Neutrophil (primary cell): ENCODE measurements around the gene LMOD1.

Experiments used
- H3K27ac ChIP-seq: fragments of 200-600 bp; sonication (generic); 2 replicates; pipeline ENCODE4 v1.5.1; 2016; ENCODE audit warnings: mild to moderate bottlenecking, moderate library complexity
- H3K27me3 ChIP-seq: fragments of 200-600 bp; sonication (generic); 2 replicates; pipeline ENCODE4 v1.6.0; 2016; ENCODE audit warnings: mild to moderate bottlenecking
- H3K36me3 ChIP-seq: fragments of 200-600 bp; sonication (generic); 2 replicates; pipeline ENCODE4 v1.5.1; 2017
- H3K4me1 ChIP-seq, 2 experiments: fragments of 200-600 bp in 1 of 2; sonication (generic) in 1 of 2; 1 replicate in 1 of 2; 2 replicates in 1 of 2; pipeline versions ENCODE4 v1.5.1 to v1.6.1; 2013 to 2016; ENCODE audit warnings: low read depth in 1 of 2, low read length in 1 of 2, mild to moderate bottlenecking in 1 of 2, moderate library complexity in 1 of 2; ENCODE audit not compliant: control insufficient read depth in 1 of 2, insufficient read depth in 1 of 2
- H3K4me3 ChIP-seq, 2 experiments: fragments of 200-600 bp in 1 of 2; sonication (generic) in 1 of 2; 1 replicate in 1 of 2; 2 replicates in 1 of 2; pipeline ENCODE4 v1.5.1; 2013 to 2016; ENCODE audit warnings: low read depth in 1 of 2, low read length in 1 of 2, mild to moderate bottlenecking in 1 of 2, moderate library complexity in 1 of 2
- H3K9me3 ChIP-seq: fragments of 200-600 bp; sonication (generic); 2 replicates; pipeline ENCODE4 v1.5.1; 2016
- TF ChIP-seq, protein P1 (sequence below): fragments of 200-600 bp; sonication (generic); IDR thresholded peaks from 2 replicates; pipeline ENCODE4 v1.5.1; 2016; ENCODE audit warnings: antibody characterized with exemption

Gene LMOD1

DNA sequence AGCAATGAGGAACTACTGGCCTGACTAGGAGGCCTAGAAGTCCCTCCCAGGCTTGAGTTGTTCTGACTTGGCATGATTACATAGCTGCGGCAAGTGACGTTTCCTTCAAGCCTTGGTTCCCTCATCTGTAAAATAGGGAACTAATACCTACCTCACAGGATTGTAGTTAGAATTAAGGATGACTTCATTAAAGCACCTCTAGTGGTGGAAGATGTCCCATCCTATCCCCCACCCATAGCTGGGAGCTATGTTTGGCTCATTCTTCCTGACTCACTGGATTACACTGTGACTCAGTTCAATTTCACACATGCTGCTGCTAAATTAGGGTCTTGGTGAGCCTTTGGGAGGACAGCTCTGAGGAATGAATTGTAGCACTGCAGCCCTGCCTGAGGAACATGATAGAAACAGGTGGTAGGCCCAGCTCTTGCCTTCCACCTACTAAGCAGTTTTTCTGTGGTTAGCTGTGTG lies 63.6 kb downstream of the LMOD1 start:
- no peaks in the 10 kb centered on the region for H3K36me3 ChIP-seq
- TF ChIP-seq, protein P1, sequence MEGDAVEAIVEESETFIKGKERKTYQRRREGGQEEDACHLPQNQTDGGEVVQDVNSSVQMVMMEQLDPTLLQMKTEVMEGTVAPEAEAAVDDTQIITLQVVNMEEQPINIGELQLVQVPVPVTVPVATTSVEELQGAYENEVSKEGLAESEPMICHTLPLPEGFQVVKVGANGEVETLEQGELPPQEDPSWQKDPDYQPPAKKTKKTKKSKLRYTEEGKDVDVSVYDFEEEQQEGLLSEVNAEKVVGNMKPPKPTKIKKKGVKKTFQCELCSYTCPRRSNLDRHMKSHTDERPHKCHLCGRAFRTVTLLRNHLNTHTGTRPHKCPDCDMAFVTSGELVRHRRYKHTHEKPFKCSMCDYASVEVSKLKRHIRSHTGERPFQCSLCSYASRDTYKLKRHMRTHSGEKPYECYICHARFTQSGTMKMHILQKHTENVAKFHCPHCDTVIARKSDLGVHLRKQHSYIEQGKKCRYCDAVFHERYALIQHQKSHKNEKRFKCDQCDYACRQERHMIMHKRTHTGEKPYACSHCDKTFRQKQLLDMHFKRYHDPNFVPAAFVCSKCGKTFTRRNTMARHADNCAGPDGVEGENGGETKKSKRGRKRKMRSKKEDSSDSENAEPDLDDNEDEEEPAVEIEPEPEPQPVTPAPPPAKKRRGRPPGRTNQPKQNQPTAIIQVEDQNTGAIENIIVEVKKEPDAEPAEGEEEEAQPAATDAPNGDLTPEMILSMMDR, result peak; percentile 71
- peaks cover 40% of the 10 kb centered on the region in 2 experiments for H3K4me1 ChIP-seq
- H3K9me3 ChIP-seq, result no peaks in the 10 kb centered on the region
- H3K27ac ChIP-seq, result peak overlapping the region; percentile 89
- peaks cover 31% of the 10 kb centered on the region for H3K27me3 ChIP-seq
- H3K4me3 ChIP-seq, result no peak overlapping the region

- H3K36me3 ChIP-seq, result peaks cover 8% of the 10 kb centered on the region
- H3K27me3 ChIP-seq, result peaks cover 20% of the 10 kb centered on the region
- TF ChIP-seq, protein P1, result no peak
- H3K4me3 ChIP-seq, result no peak overlapping the region
- H3K4me1 ChIP-seq, result peaks cover 40% of the 10 kb centered on the region in 2 experiments
- H3K27ac ChIP-seq, result peak overlapping the region; percentile 89
- H3K9me3 ChIP-seq, result no peaks in the 10 kb centered on the region
Observed at GRCh38 chr1:201881617-201882016, 64.7 kb downstream of the LMOD1 start.

DNA sequence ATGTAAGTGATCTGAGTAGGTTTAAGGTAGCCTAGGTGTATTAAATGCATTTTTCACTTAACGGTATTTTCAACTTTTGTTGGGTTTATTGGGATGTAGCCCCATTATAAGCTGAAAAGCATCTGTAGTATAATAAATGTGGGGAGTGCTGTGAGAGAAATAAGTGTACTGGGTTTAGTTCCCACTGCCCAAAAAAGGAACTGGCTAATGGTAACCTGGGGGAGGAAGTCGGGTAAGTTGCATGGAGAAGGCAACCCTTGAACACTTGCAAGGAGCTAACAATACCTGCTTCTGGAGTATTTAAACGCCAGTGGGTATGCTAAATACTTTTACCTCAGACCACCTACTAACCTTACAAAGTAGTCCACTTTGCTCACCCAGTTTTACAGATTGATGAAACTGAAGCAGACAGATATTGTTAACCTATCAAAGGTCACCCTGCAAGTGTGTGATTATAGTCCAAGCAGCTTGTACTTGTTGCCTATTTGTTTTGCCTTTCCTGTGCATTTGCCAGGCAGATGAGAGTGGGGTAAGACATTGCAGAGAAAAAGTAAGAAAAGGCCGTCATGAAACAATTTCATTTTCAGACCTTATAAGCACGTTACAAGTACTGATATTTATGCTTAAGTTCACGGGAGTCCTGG lies 65.3 kb downstream of the LMOD1 start:
- Histone ChIP-seq H3K9me3 (no peaks in the 10 kb centered on the region), H3K27me3 (peaks cover 14% of the 10 kb centered on the region), H3K27ac (peak overlapping the region; percentile 89), H3K4me3 (no peak overlapping the region), H3K4me1 (peaks cover 40% of the 10 kb centered on the region in 2 experiments), H3K36me3 (peaks cover 13% of the 10 kb centered on the region)
- TF ChIP-seq, protein P1, result no peak

GRCh38 chr1:201877877-201878401 lies 68.4 kb downstream of the LMOD1 start:
- no peaks in the 10 kb centered on the region for H3K9me3 ChIP-seq
- H3K27ac ChIP-seq, result no peak overlapping the region
- H3K36me3 ChIP-seq, result peaks cover 42% of the 10 kb centered on the region
- H3K27me3 ChIP-seq, result no peaks in the 10 kb centered on the region
- H3K4me1 ChIP-seq, result peaks cover 25% of the 10 kb centered on the region in 2 experiments
- TF ChIP-seq, protein P1, result peak; percentile 31
- H3K4me3 ChIP-seq, result no peak overlapping the region

DNA sequence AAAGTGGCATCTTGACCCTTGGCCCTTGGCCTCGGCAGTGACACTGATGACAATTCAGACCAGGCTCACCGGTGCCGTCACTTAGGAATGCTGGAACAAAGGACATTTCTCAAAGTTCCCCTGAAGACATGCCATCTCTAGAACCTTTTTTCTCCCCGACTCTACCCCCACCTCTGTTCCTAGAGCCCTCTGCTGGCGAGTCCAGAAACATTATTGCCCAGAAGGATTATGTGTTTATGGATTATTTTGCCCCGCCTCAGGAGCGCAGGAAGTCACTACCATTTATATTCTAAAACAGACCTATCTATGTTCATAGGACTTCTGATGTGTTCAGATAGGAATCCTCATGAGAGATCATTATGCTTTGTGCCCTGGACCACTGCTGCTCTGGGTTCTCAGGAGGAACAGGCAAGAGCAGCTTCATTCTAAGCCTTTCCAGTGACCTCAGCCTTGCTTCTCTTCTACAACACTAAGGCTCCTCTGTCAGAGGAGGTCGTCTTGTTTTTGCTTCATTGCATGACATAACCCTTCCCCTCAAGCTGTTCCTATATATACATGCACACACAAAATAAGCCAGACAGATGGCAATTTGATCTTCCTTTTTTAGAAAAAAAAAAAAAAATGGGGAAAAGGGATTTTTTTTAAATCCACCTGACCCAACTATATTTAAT lies 70.1 kb downstream of the LMOD1 start:
- H3K9me3 ChIP-seq, result no peaks in the 10 kb centered on the region
- peaks cover 58% of the 10 kb centered on the region for H3K36me3 ChIP-seq
- H3K4me1 ChIP-seq, result peaks cover 8 to 9% of the 10 kb centered on the region in 2 experiments
- no peak overlapping the region for H3K27ac ChIP-seq
- no peak overlapping the region for H3K4me3 ChIP-seq
- TF ChIP-seq, protein P1, result no peak
- H3K27me3 ChIP-seq, result no peaks in the 10 kb centered on the region
